B cell (primary cell): ENCODE measurements around the gene DGCR2. TPM values are rescaled to one million over a fixed set of nuclear protein-coding genes. Genes with fewer than 3 reads are reported as not detected.
A peak's percentile ranks its signal among the peaks of the same experiment; 100 is the strongest.

Experiments used
- ATAC-seq: fragments of 200-7000 bp; cut with Tn5 transposase; one replicate; pipeline ENCODE4 v1.10.0; 2021; ENCODE audit warnings: low read depth, mild to moderate bottlenecking, moderate number of reproducible peaks, moderate library complexity
- CTCF ChIA-PET: fragments of 350-600 bp; sonication (Branson Sonifier 250); formaldehyde crosslinking; loops from one replicate; lab custom pipeline; 2021; ENCODE audit warnings: antibody characterized with exemption, inconsistent platforms; lab: Charles Lee
- POLR2A ChIA-PET: fragments of 350-600 bp; sonication (Branson Sonifier 250); formaldehyde crosslinking; loops from one replicate; lab custom pipeline; 2021; ENCODE audit warnings: antibody characterized with exemption; lab: Charles Lee
- DNase-seq: peaks from one replicate; pipeline ENCODE4 v3.0.0; 2013
- H2AFZ ChIP-seq: 2 replicates; pipeline ENCODE4 v1.6.1; 2012; ENCODE audit warnings: mild to moderate bottlenecking, low read depth, low read length; ENCODE audit not compliant: insufficient read depth, poor library complexity, severe bottlenecking
- H3K27ac ChIP-seq, 2 donors: 1 replicate in 1 of 2; 2 replicates in 1 of 2; pipeline ENCODE4 v1.5.1; 2012 to 2013; ENCODE audit warnings: low read length in 2 of 2, mild to moderate bottlenecking in 2 of 2, moderate library complexity in 1 of 2
- H3K27me3 ChIP-seq, 4 experiments: fragments of 200-600 bp in 1 of 4; sonication (generic) in 1 of 4; replicated peaks in 1 of 4; 1 replicate in 2 of 4; 2 replicates in 2 of 4; pipeline versions ENCODE4 v1.6.1 to v1.7.0; 2013 to 2016; ENCODE audit warnings: low read length in 3 of 4, mild to moderate bottlenecking in 2 of 4, mixed read lengths in 1 of 4, moderate library complexity in 1 of 4; ENCODE audit not compliant: insufficient read depth in 4 of 4, control insufficient read depth in 3 of 4; ENCODE audit errors: control extremely low read depth in 1 of 4
- H3K36me3 ChIP-seq, 2 experiments: replicated peaks in 1 of 2; 1 replicate in 1 of 2; 2 replicates in 1 of 2; pipeline versions ENCODE4 v1.6.1 to v1.7.1; 2013; ENCODE audit warnings: low read length in 1 of 2; ENCODE audit not compliant: insufficient read depth in 2 of 2, control insufficient read depth in 1 of 2; ENCODE audit errors: control extremely low read depth in 1 of 2, extremely low read depth in 1 of 2
- H3K4me1 ChIP-seq, 2 donors: fragments of 200-600 bp in 1 of 2; sonication (generic) in 1 of 2; 1 replicate in 1 of 2; 2 replicates in 1 of 2; pipeline versions ENCODE4 v1.5.1 to v1.6.1; 2013 to 2017; ENCODE audit warnings: low read length in 2 of 2; ENCODE audit not compliant: control insufficient read depth in 2 of 2, insufficient read depth in 2 of 2
- H3K4me2 ChIP-seq: replicated peaks from 2 replicates; pipeline ENCODE3; 2012; ENCODE audit warnings: mild to moderate bottlenecking, low read depth, low read length; ENCODE audit not compliant: poor library complexity, severe bottlenecking
- H3K4me3 ChIP-seq, 5 experiments: fragments of 200-600 bp in 1 of 5; sonication (generic) in 1 of 5; 1 replicate in 3 of 5; 2 replicates in 2 of 5; pipeline versions ENCODE4 v1.5.1 to v1.7.0; 2011 to 2016; ENCODE audit warnings: low read length in 4 of 5, mild to moderate bottlenecking in 4 of 5, low read depth in 2 of 5, control low read depth in 1 of 5, moderate library complexity in 1 of 5; ENCODE audit not compliant: insufficient read depth in 1 of 5; ENCODE audit errors: control extremely low read depth in 1 of 5, extremely low read depth in 1 of 5
- H3K79me2 ChIP-seq: fragments of 200-600 bp; sonication (generic); one replicate; pipeline ENCODE4 v1.6.0; 2016; ENCODE audit warnings: low read length; ENCODE audit not compliant: control insufficient read depth, insufficient read depth
- H3K9ac ChIP-seq: fragments of 200-600 bp; sonication (generic); 2 replicates; pipeline ENCODE4 v1.6.1; 2017; ENCODE audit warnings: mild to moderate bottlenecking, low read length, moderate library complexity
- H3K9me3 ChIP-seq, 3 donors: one replicate each; pipeline versions ENCODE4 v1.6.1 to v1.7.1; 2013; ENCODE audit warnings: low read length in 2 of 3; ENCODE audit not compliant: control insufficient read depth in 2 of 3, insufficient read depth in 1 of 3; ENCODE audit errors: control extremely low read depth in 1 of 3
- H4K20me1 ChIP-seq: 2 replicates; pipeline ENCODE4 v1.6.0; 2012; ENCODE audit warnings: mild to moderate bottlenecking, low read length; ENCODE audit not compliant: insufficient read depth, control insufficient read depth, poor library complexity, severe bottlenecking
- H3K27ac Mint-ChIP-seq: one replicate; pipeline ENCODE4 v1.8.0; 2021; ENCODE audit warnings: mixed read lengths
- H3K27me3 Mint-ChIP-seq: one replicate; pipeline ENCODE4 v1.8.0; 2021; ENCODE audit warnings: mixed read lengths
- H3K4me1 Mint-ChIP-seq: one replicate; pipeline ENCODE4 v1.8.0; 2021; ENCODE audit warnings: mixed read lengths
- H3K4me3 Mint-ChIP-seq: one replicate; pipeline ENCODE4 v1.8.0; 2021; ENCODE audit warnings: mixed read lengths
- H3K9me3 Mint-ChIP-seq: one replicate; pipeline ENCODE4 v1.8.0; 2022; ENCODE audit warnings: mixed read lengths; ENCODE audit not compliant: insufficient read depth
- CTCF ChIP-seq: fragments of 200-600 bp; IDR thresholded peaks from one replicate; pipeline ENCODE4 v1.8.0; 2022; ENCODE audit warnings: antibody characterized with exemption, mild to moderate bottlenecking
- EZH2 ChIP-seq: IDR thresholded peaks from 2 replicates; pipeline ENCODE4 v1.6.1; 2012; ENCODE audit warnings: borderline replicate concordance, low read depth, mild to moderate bottlenecking, moderate library complexity, low read length; ENCODE audit not compliant: insufficient read depth, poor library complexity, severe bottlenecking
- WGBS: methylation state at CpG from one replicate; pipeline ENCODE4 v1.1.5; 2013; ENCODE audit warnings: missing lambda C conversion rate; ENCODE audit not compliant: insufficient coverage; 5-methylcytosine and 5-hydroxymethylcytosine counted together
- intact Hi-C: fragments of 100-400 bp; cut with micrococcal nuclease; formaldehyde crosslinking; loops from one replicate; pipeline ENCODE4 v1.10.0; 2022
- polyA plus RNA-seq: library from polyadenylated mRNA; depleted of rRNA; stranded (reverse); fragments of >200 nt; gene quantifications from 2 replicates; pipeline ENCODE4 v1.2.3, GENCODE V29; 2012
- total RNA-seq, 2 donors: library from RNA; stranded (reverse); fragments of 120-200 nt in 1 of 2; gene quantifications; 1 replicate in 1 of 2; 2 replicates in 1 of 2; pipeline versions ENCODE4 v1.2.3 to v1.2.4, GENCODE V29; 2013 to 2022

The DGCR2 gene
- total and polyA plus RNA-seq, 2 donors (not counting 1 experiment from before 2014, with no cell fraction given) = 28.8 to 49.5 TPM

- peaks cover 68% of the 10 kb centered on the region for H4K20me1 ChIP-seq
- peaks cover 71% of the 10 kb centered on the region for H3K4me1 Mint-ChIP-seq
- H3K27me3 ChIP-seq = no peaks in the 10 kb centered on the region
- H3K4me3 Mint-ChIP-seq = no peak overlapping the region
- H3K27ac Mint-ChIP-seq = peak overlapping the region; percentile 81
- H3K9me3 Mint-ChIP-seq = no peaks in the 10 kb centered on the region
- H3K4me3 ChIP-seq = no peak overlapping the region
- peaks cover 0 to 10% of the 10 kb centered on the region in 2 experiments for H3K36me3 ChIP-seq
- intact Hi-C loops = no loop called here
- DNase-seq = no peak
- no peak overlapping the region for H3K4me2 ChIP-seq
- peaks cover 99% of the 10 kb centered on the region for H3K79me2 ChIP-seq
- 97% methylated on average over 3 of the region's 3 CpGs for WGBS
- CTCF ChIA-PET = interaction anchor here (0.6 to 1.5 kb wide), 3 partner anchors 9 to 33 kb away, joined by 3 to 6 read pairs (median 4); partner anchors contain the start of gene ESS2
- POLR2A ChIA-PET = interaction anchor here (1.0 kb wide), 1 partner anchor 11 kb away, joined by 3 read pairs; no protein-coding TSS in a partner anchor
- H2AFZ ChIP-seq = no peak overlapping the region
- no peaks in the 10 kb centered on the region for H3K9me3 ChIP-seq
- peaks cover 34 to 50% of the 10 kb centered on the region in 2 donors for H3K4me1 ChIP-seq
- no peak overlapping the region for H3K9ac ChIP-seq
- TF ChIP-seq CTCF (no peak), EZH2 (no peak)
- H3K27me3 Mint-ChIP-seq = no peaks in the 10 kb centered on the region
- no peak for ATAC-seq
- H3K27ac ChIP-seq = peak overlapping the region in 1 of 2 donors; percentile 63
These were observed 11.1 kb downstream of the DGCR2 start for GRCh38 chr22:19111140-19111539.

- no peaks in the 10 kb centered on the region for H3K27me3 Mint-ChIP-seq
- no peak for TF ChIP-seq CTCF
- no peak for TF ChIP-seq EZH2
- ATAC-seq (no peak), DNase-seq (no peak)
- H3K9me3 Mint-ChIP-seq = no peaks in the 10 kb centered on the region
- H4K20me1 ChIP-seq = peaks cover 68% of the 10 kb centered on the region
- CTCF ChIA-PET = interaction anchor here (0.6 to 1.3 kb wide), 3 partner anchors 9 to 34 kb away, joined by 3 to 6 read pairs (median 3); partner anchors contain the start of gene ESS2
- H3K4me3 Mint-ChIP-seq = no peak overlapping the region
- peak overlapping the region; percentile 81 for H3K27ac Mint-ChIP-seq
- H3K9me3 ChIP-seq = no peaks in the 10 kb centered on the region
- POLR2A ChIA-PET = interaction anchor here (0.8 to 1.0 kb wide), 2 partner anchors 8 to 11 kb away, joined by 3 read pairs; no protein-coding TSS in a partner anchor
- peaks cover 68% of the 10 kb centered on the region for H3K4me1 Mint-ChIP-seq
- intact Hi-C loops = no loop called here
- H3K4me2 ChIP-seq = no peak overlapping the region
- H3K79me2 ChIP-seq = peaks cover 99% of the 10 kb centered on the region
- H3K27me3 ChIP-seq = no peaks in the 10 kb centered on the region
- H3K4me3 ChIP-seq = no peak overlapping the region
- peaks cover 0 to 12% of the 10 kb centered on the region in 2 experiments for H3K36me3 ChIP-seq
- no peak overlapping the region for H2AFZ ChIP-seq
- peak overlapping the region; percentile 55 to 63 for H3K27ac ChIP-seq
- no peak overlapping the region for H3K9ac ChIP-seq
- H3K4me1 ChIP-seq = peaks cover 29 to 45% of the 10 kb centered on the region in 2 donors
These were observed 11.6 kb downstream of the DGCR2 start for GRCh38 chr22:19110646-19111045.
